Ectodermal cell (in vitro differentiated cells): ENCODE data around the gene ANKS1B.

Experiments
- H3K27ac ChIP-seq: 2 replicates; pipeline ENCODE4 v1.7.0; 2013; ENCODE audit warnings: mild to moderate bottlenecking, low read depth, low read length; ENCODE audit not compliant: insufficient read depth, poor library complexity, severe bottlenecking
- H3K27me3 ChIP-seq: 2 replicates; pipeline ENCODE4 v1.7.0; 2013; ENCODE audit warnings: mild to moderate bottlenecking, low read length; ENCODE audit not compliant: insufficient read depth, control insufficient read depth, poor library complexity, severe bottlenecking
- H3K36me3 ChIP-seq: one replicate; pipeline ENCODE4 v1.7.0; 2013; ENCODE audit warnings: low read length; ENCODE audit not compliant: control insufficient read depth, insufficient read depth
- H3K4me1 ChIP-seq: one replicate; pipeline ENCODE4 v1.7.0; 2013; ENCODE audit warnings: low read length; ENCODE audit not compliant: control insufficient read depth, insufficient read depth
- H3K4me3 ChIP-seq: 2 replicates; pipeline ENCODE4 v1.7.0; 2013; ENCODE audit warnings: low read depth, low read length, control low read depth; ENCODE audit not compliant: insufficient read depth
- H3K9me3 ChIP-seq: 2 replicates; pipeline ENCODE4 v1.7.0; 2013; ENCODE audit warnings: mild to moderate bottlenecking, low read length, moderate library complexity; ENCODE audit not compliant: control insufficient read depth
- WGBS, 2 experiments: methylation state at CpG; one replicate each; pipeline ENCODE4 v1.1.7; 2013; ENCODE audit warnings: missing lambda C conversion rate in 2 of 2; 5-methylcytosine and 5-hydroxymethylcytosine counted together

ANKS1B gene

GRCh38 chr12:99712281-99712680 lies 272.5 kb downstream of the ANKS1B start:
- no peaks in the 10 kb centered on the region for H3K4me1 ChIP-seq
- H3K9me3 ChIP-seq = no peaks in the 10 kb centered on the region
- H3K27me3 ChIP-seq = no peaks in the 10 kb centered on the region
- H3K27ac ChIP-seq = no peak overlapping the region
- no peak overlapping the region for H3K4me3 ChIP-seq
- no peaks in the 10 kb centered on the region for H3K36me3 ChIP-seq

GRCh38 chr12:99711246-99711645 lies 273.5 kb downstream of the ANKS1B start:
- H3K4me3 ChIP-seq = no peak overlapping the region
- 81 to 86% methylated on average over 1 of the region's 1 CpG for WGBS, 2 experiments
- H3K4me1 ChIP-seq = no peaks in the 10 kb centered on the region
- no peaks in the 10 kb centered on the region for H3K9me3 ChIP-seq
- H3K36me3 ChIP-seq = no peaks in the 10 kb centered on the region
- no peaks in the 10 kb centered on the region for H3K27me3 ChIP-seq
- H3K27ac ChIP-seq = no peak overlapping the region

- no peaks in the 10 kb centered on the region for H3K36me3 ChIP-seq
- no peaks in the 10 kb centered on the region for H3K4me1 ChIP-seq
- no peak overlapping the region for H3K27ac ChIP-seq
- H3K27me3 ChIP-seq = no peaks in the 10 kb centered on the region
- no peaks in the 10 kb centered on the region for H3K9me3 ChIP-seq
- H3K4me3 ChIP-seq = no peak overlapping the region
Measured at GRCh38 chr12:99709619-99710018, 275.1 kb downstream of the ANKS1B start.

DNA sequence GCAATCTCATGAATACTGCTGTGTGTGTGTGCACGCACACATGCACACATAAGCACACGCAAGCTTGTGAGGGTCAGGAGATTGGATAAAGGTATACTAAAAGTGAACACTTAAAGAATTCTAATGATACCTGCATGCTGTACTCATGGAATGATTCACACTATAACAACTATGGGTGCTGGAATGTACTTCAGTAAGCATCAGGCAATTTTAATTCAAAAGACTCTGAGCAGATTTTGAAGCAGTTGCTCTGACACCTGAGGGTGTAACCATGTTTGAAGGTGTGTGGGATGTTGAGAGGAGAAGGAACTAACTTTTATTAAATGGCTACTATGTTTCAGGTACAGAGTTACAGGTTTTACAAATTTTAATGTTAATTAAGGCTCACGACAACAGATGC lies 275.6 kb downstream of the ANKS1B start:
- H3K27me3 ChIP-seq = no peaks in the 10 kb centered on the region
- H3K4me1 ChIP-seq = no peaks in the 10 kb centered on the region
- no peak overlapping the region for H3K4me3 ChIP-seq
- no peaks in the 10 kb centered on the region for H3K9me3 ChIP-seq
- whole genome bisulfite sequencing, 2 experiments = 85 to 100% methylated on average over 3 of the region's 3 CpGs
- no peak overlapping the region for H3K27ac ChIP-seq
- H3K36me3 ChIP-seq = no peaks in the 10 kb centered on the region

GRCh38 chr12:99707883-99708282 lies 276.9 kb downstream of the ANKS1B start:
- no peaks in the 10 kb centered on the region for H3K27me3 ChIP-seq
- H3K27ac ChIP-seq = no peak overlapping the region
- no peaks in the 10 kb centered on the region for H3K4me1 ChIP-seq
- 94 to 100% methylated on average over 1 to 2 of the region's 2 CpGs for WGBS, 2 experiments
- no peaks in the 10 kb centered on the region for H3K9me3 ChIP-seq
- H3K4me3 ChIP-seq = no peak overlapping the region
- no peaks in the 10 kb centered on the region for H3K36me3 ChIP-seq

- H3K9me3 ChIP-seq = no peaks in the 10 kb centered on the region
- no peak overlapping the region for H3K4me3 ChIP-seq
- H3K36me3 ChIP-seq = no peaks in the 10 kb centered on the region
- H3K27ac ChIP-seq = no peak overlapping the region
- WGBS, 2 experiments = 92 to 96% methylated on average over 6 of the region's 6 CpGs
- H3K4me1 ChIP-seq = no peaks in the 10 kb centered on the region
- no peaks in the 10 kb centered on the region for H3K27me3 ChIP-seq
Measured at GRCh38 chr12:99706736-99707473, 277.8 kb downstream of the ANKS1B start.

- Histone ChIP-seq H3K4me3 (no peak overlapping the region), H3K9me3 (no peaks in the 10 kb centered on the region), H3K27ac (no peak overlapping the region), H3K27me3 (no peaks in the 10 kb centered on the region), H3K36me3 (no peaks in the 10 kb centered on the region), H3K4me1 (no peaks in the 10 kb centered on the region)
Measured at GRCh38 chr12:99704458-99704857, 280.3 kb downstream of the ANKS1B start.

DNA sequence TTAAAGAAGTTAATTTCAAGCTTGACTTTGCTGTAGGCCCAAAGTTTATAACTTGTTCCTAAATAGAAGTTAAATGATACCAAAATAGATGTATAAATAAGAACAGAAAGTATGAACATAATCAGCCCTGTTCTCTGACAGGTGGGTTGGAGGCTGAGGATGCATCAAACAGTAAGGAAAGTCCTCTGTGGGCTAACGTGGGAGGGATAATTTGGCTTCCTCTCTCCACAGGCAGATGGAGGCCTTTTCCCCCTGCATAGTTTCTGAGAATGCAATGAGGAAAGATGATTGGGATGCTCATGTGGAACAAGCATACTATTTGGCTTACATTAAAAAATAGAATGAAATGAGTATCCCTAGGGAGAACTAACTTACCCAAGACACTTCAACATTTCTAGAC lies 280.7 kb downstream of the ANKS1B start:
- no peaks in the 10 kb centered on the region for H3K9me3 ChIP-seq
- H3K4me1 ChIP-seq = no peaks in the 10 kb centered on the region
- H3K4me3 ChIP-seq = no peak overlapping the region
- H3K27ac ChIP-seq = no peak overlapping the region
- no peaks in the 10 kb centered on the region for H3K36me3 ChIP-seq
- H3K27me3 ChIP-seq = no peaks in the 10 kb centered on the region
- WGBS, 2 experiments = 90 to 94% methylated on average over 1 of the region's 1 CpG

GRCh38 chr12:99700032-99700431 lies 284.7 kb downstream of the ANKS1B start:
- Histone ChIP-seq H3K4me1 (no peaks in the 10 kb centered on the region), H3K9me3 (no peaks in the 10 kb centered on the region), H3K4me3 (no peak overlapping the region)

DNA sequence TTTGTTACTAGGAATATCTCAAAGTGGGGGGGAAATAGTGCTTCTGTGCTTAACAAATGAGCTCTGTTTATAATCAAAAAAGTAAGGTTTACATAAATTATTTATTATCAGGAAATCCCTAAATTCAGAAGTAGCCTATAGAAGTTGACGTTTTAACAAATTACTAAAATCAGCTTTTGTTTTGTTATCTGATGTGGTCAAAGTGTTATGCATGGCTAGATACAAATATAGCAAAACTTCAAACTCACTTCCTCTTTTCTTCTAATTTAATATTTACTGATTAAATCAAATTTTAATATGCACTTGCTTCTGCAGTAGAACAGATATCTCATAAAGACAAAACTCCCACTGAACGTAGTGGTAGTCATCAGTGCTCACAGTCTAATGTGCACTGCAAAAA lies 289.7 kb downstream of the ANKS1B start:
- Histone ChIP-seq H3K27ac (no peak overlapping the region), H3K9me3 (no peaks in the 10 kb centered on the region), H3K36me3 (no peaks in the 10 kb centered on the region), H3K4me3 (no peak overlapping the region), H3K4me1 (no peaks in the 10 kb centered on the region), H3K27me3 (no peaks in the 10 kb centered on the region)
- WGBS, 2 experiments = 94 to 100% methylated on average over 1 of the region's 2 CpGs

More at GRCh38 chr12:99700032-99700431, 284.7 kb downstream of the ANKS1B start:
- Histone ChIP-seq H3K36me3 (no peaks in the 10 kb centered on the region), H3K27ac (no peak overlapping the region), H3K27me3 (no peaks in the 10 kb centered on the region)

GRCh38 chr12:99686142-99686541 lies 298.6 kb downstream of the ANKS1B start:
- Histone ChIP-seq H3K4me3 (no peak overlapping the region), H3K27me3 (no peaks in the 10 kb centered on the region), H3K9me3 (no peaks in the 10 kb centered on the region), H3K4me1 (no peaks in the 10 kb centered on the region), H3K27ac (no peak overlapping the region), H3K36me3 (no peaks in the 10 kb centered on the region)
- WGBS, 2 experiments = 96% methylated on average over 1 of the region's 1 CpG
